Keratinocyte (primary cell): ENCODE measurements around the gene RBM4B.

ENCODE experiments used
- EZH2 ChIP-seq: IDR thresholded peaks from one replicate; pipeline ENCODE4 v1.6.1; 2012; ENCODE audit warnings: inconsistent platforms, mild to moderate bottlenecking, low read length, moderate library complexity
- TF ChIP-seq, protein P1 (sequence below), 3 experiments: IDR thresholded peaks in 1 of 3; conservative IDR thresholded peaks in 1 of 3; optimal IDR thresholded peaks in 1 of 3; 2 replicates in 2 of 3; 3 replicates in 1 of 3; pipeline versions ENCODE3 to v1.5.1; 2011; ENCODE audit warnings: low read length in 3 of 3, mild to moderate bottlenecking in 3 of 3, moderate library complexity in 2 of 3, control low read depth in 1 of 3, inconsistent platforms in 1 of 3; ENCODE audit not compliant: insufficient read depth in 2 of 3; ENCODE audit errors: extremely low read depth in 1 of 3

GRCh38 chr11:66619080-66619554 lies 58.6 kb downstream of the RBM4B start:
- TF ChIP-seq, protein P1, sequence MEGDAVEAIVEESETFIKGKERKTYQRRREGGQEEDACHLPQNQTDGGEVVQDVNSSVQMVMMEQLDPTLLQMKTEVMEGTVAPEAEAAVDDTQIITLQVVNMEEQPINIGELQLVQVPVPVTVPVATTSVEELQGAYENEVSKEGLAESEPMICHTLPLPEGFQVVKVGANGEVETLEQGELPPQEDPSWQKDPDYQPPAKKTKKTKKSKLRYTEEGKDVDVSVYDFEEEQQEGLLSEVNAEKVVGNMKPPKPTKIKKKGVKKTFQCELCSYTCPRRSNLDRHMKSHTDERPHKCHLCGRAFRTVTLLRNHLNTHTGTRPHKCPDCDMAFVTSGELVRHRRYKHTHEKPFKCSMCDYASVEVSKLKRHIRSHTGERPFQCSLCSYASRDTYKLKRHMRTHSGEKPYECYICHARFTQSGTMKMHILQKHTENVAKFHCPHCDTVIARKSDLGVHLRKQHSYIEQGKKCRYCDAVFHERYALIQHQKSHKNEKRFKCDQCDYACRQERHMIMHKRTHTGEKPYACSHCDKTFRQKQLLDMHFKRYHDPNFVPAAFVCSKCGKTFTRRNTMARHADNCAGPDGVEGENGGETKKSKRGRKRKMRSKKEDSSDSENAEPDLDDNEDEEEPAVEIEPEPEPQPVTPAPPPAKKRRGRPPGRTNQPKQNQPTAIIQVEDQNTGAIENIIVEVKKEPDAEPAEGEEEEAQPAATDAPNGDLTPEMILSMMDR (optimal IDR thresholded peaks at IDR 0.05 in 1 of 3, IDR thresholded peaks at IDR 0.05 in 1 of 3, conservative IDR thresholded peaks at IDR 0.05 in 1 of 3; ENCODE audit: extremely low read depth in 1 of 3, insufficient read depth in 2 of 3, low read length in 3 of 3), result no peak
- TF ChIP-seq EZH2, result no peak
